Activated T-cell treated with anti-CD3 and anti-CD28 coated beads, Interleukin-2, amount 50 U/mL, for 1 hour (primary cell): ENCODE data around the gene HGD.
"Not testable (repeated sequence)": the region's sequence is repeated elsewhere in the genome, so short reads cannot be mapped to it uniquely, and the experiment has no call there.

Source experiments
- DNase-seq: peaks from one replicate; pipeline ENCODE4 v3.0.0-alpha.2; 2020

Gene HGD

DNA sequence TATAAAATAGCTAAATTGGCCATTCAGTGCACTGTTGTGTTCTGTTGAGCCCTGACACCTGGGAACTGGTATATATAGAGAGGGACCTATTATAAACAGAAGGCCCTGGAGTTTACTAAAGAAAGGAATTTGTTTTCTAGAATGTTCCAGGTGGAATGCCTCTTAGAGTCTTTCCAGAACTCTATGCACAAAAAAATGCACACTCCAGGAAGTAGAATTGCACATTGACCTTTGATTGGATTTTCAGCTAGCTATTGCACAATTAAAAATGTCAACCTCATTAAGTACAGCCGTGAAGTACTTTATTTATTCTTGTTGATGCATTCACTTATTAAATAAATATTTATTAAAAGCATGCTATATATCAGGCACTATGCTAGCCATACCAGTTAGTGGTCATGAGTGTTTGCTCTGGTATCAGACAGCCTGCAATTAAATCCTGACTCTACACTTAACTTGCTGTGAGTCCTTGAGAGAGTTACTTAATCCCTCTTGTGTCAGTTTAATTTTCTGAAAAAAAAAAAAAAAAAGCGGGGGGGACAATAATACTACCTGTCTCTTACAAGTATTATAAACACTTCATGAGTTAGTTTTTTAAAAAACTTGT is 45.1 kb downstream of the HGD start:
- no peak for DNase-seq

DNA sequence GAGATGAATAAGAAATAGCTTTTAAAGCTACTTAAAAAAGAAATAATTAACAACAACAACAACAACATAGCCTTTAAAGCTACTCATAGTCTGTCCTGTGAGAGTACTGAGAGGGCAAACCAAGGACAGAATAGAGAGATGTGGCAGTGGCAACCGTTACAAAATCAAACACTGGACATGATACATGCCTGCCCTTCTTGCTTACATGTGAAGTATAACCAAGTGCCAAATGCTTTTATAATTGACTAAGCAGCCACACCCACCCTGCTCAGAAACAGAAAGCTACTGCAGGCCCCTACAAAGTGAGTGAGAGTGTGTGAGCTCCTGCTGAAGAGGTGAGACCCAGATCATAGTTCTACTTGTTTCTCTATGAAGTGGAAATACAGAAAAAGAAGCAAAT is 47.5 kb downstream of the HGD start:
- DNase-seq: no peak

DNA sequence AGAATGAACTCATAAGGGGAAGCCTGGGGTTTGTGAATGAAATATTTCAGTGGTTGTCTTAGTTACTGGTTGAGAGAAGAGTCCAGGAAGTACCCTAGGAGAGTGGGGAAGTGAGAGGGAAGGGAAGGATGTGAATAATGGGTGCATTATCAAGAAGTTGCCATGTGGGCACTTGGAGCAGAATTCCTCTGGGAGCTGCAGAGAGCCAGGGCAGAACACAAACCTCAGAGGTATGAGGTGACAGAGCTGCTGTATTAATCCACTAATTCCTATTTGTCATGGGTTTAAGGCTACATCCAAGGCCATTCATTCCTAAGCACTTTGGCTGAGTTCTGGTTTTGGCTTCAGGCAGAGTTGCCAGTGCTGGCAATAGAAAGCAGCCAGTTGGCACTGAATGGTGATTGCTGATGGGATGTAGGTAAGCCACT is 56.9 kb downstream of the HGD start:
- DNase-seq: no peak

DNA sequence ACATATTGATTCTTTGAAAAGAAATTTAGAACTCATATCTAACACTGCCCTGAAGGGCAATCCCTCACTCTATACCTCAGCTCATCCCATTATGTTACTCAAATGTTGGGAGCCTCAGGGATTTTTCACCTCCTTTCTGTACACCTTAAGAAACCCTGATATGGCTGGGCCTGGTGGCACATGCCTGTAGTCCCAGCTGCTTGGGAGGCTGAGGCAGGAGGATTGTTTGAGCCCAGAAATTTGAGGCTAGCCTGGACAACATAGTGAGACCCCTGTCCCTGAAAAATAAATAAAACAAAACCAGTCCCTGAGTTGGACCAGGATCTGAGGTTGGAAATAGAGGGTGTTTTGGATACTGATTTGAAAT is 58.3 kb downstream of the HGD start:
- no peak for DNase-seq

DNA sequence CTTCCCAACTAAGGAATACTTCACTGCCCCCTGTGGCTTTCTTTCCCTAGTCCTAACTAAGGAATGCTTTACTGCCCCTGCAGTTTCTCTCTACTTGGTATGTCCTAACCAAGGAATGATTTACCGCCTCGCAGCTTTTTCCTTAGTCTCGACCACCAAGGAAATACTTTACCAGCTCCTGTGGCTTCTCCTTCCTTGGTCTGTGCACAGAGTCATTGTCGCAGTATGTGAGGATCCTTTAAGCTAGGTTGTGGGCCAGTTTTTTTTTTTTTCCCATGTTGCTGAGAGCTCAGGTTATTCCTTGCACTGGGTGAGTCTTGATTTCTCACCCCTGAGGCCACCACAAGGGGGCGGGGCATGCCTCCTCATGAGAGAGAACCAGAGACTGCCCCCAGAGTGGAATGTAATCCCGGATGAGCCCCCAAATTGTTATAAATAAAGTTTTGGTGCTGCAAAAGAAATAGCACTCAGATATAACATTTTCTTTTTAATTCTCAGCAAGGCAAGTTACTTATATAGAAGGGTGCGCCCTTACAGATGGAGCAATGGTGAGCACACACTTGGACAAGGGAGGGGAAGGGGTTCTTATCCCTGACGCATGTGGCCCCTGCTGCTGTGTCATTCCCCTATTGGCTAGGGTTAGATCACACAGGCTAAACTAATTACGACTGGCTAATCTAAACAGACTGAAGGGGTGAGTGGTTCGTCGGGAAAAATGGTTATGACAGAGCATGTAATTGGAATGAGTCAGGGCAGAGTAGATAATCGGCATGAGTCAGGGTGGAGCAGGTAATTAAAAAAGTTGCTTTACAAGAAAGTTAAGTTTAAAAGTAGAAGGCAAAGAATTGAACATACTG is 58.9 kb downstream of the HGD start:
- no peak for DNase-seq

DNA sequence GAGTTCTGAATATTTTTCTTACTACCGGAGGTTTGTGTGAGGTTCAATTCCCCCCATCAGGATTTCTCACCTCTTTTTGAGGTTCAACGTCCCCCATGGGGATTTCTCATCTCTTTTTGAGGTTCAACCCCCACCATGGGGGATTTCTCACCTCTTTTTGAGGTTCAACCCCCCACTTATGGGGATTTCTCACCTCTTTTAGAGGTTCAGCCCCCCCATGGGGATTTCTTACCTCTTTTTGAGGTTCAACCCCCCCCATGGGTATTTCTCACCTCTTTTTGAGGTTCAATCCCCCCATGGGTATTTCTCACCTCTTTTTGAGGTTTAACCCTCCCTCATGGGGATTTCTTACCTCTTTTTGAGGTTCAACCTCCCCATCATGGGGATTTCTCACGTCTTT is 59.6 kb downstream of the HGD start:
- DNase-seq: no peak

DNA sequence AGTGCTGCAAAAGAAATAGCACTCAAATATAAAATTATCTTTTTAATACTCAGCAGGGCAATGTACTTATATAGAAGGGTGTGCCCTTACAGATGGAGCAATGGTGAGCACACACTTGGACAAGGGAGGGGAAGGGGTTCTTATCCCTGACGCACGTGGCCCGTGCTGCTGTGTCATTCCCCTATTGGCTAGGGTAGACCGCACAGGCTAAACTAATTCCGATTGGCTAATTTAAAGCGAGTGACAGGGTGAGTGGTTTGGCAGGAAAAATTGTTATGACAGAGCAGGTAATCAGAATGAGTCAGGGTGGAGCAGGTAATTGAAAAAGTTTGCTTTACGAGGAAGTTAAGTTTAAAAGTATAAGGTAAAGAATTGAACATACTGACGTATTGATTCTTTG is 65.3 kb downstream of the HGD start:
- not testable (repeated sequence) for DNase-seq

DNA sequence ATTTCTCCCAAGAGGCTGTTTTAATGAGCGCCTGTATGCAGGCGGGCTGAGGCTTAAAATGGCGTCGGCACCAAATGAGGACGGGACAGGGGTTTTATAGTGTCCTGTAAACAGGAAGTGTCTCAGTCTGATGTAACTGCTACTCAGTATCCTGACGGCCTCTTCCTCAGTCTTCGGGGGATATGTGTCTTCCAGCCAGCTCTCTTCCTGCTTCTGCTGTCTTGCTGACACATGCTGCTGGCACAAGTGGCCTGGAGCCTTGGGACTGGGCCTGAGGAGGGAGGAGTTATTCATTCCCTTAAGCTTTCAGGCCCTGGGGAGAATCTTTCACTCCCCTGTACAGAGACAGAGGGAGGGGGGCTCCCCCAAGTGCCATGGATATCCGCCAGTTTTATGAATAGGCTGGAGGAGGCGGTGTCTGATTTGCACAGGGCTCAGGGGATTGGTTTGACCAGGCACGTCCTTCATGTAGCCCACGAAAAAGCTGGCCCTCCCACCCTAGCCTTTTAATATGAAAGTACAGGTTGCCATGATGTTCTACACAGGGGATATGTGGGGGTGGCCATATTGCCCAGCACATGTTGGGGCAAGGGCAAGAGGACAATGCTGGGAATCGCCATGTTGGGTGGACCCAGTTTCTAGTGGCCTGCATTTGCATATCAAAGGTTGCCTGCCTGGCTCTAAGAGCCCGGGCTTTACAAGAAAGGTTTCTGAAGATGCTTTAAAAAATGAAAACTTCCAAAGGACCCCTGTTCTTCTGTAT is 66.0 kb downstream of the HGD start:
- no peak for DNase-seq

DNA sequence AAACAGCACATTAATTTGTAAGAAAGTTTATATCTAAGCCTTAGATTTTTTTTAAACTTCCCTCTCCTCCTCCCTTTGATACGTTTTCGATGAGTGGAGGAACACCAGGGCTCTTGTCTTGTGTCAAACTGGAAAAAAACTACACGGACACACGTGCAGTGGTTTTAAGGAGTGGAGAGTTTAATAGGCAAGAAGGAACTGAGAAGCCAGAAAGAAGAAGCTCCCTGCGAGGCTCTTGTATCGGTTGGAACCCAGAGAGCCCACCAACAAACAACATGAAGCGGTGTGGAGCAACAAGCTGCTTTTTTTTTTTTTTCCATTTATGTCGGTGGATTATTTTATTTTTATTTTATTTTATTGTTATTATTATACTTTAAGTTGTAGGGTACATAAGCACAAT is 67.3 kb downstream of the HGD start:
- no peak for DNase-seq

DNA sequence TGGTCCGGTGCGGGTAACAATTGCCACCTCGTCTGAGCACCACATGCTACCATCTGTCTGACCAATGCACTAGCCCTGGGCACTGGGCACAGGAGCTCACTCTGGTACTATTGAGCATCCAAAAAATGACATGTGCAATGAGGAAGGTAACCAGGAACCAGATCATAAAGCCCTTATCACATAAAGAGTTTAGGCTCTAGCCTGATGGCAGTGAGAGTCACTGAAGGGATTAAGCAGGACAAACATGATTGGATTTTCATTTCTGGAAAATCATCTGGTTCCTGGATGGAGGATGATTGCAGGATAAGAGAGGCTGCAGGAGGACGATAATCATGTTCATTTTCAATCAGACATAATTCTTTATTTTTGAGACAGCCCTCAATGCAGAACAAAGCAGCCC is 73.5 kb downstream of the HGD start:
- DNase-seq: no peak

DNA sequence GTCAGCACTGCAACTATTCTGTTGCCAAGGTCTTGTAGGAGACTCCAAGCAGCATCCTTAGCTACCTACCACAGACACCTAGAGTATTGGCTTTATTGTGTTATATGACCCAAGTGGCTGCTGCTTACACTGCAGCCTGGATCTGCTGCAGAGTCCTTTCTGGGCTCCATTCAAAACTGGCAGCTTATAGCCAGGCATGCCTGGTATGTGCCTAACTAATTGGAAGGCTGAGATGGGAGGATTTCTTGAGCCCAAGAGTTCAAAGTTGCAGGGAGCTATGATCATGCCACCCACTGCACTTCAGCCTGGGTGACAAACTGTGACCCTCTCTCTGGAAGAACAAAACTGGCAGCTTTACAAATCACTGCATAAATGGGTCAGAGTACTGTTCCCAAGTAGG is 77.3 kb downstream of the HGD start:
- no peak for DNase-seq

DNA sequence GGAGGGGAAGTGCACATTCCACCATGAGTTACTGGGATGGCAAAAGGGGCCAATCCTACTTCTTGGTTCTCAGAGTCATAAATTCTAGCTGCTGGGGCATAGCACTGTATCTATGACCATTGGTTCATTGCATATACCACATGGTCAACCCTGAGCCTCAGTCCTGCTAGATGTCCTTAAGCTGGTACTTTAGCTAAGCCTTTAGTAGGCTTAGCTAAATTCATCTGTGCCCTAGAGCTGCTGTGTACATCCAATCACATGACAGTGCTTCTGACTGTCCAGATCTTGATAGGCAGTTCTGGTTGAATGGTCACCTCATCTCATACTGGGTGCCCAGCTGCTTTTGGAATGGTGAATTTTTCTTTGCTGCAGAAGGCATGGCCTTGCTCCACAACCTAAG is 77.7 kb downstream of the HGD start:
- no peak for DNase-seq

DNA sequence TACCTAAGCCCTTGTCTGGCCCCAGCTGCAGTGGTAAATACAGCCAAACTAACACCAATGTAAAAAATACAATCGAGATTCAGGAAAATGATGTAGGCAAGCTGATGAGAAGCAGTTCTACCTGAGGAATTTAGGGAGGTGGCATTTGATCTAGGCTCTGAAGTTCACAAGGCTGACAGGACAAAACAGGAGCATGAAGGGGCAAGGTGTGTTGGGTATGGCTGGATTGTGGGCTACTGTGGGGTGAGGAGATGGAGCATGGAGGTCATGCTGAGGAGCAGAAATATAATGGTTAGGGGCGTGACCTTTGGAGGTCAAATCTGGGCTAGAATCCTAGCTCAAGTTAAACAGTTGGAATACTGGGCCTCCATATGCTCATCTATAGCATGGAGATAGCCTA is 79.4 kb downstream of the HGD start:
- no peak for DNase-seq

DNA sequence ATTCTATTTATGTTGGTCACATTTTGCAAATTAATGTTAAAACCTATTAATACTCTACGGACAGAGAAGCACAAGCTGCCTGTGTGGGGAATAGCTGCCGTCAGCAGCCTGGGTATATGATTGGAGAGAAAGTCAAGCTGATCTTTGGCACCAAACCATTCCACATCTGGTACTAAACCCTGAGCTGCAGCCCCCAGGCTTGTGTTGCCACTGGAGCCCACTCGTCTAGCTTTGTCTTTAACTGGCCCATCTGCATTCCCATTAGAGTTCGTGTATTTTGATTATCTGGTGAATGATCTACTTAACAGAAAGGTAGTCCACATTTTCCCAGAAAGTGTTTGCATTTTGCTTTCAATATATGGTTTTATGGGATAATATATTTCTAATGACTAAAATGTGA is 80.5 kb downstream of the HGD start:
- no peak for DNase-seq

DNA sequence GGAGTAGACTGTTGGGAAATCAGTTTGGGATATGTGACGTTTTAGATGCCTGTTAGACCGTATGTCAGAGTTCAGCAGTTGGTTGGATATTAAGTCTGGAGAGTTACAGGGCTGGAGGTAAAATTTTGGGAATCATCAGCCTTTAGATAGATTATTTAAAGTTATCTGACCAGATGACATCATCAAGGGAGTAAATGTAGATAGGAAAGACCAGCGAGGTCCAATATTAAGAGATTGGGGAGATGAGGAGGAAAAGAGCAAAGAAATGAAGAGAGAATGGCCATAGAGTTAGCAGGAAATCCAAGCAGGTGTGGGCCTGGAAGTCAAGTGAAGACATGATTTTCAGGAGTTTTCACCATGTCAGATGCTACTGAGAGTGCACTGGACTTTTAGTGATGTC is 82.8 kb downstream of the HGD start:
- no peak for DNase-seq

DNA sequence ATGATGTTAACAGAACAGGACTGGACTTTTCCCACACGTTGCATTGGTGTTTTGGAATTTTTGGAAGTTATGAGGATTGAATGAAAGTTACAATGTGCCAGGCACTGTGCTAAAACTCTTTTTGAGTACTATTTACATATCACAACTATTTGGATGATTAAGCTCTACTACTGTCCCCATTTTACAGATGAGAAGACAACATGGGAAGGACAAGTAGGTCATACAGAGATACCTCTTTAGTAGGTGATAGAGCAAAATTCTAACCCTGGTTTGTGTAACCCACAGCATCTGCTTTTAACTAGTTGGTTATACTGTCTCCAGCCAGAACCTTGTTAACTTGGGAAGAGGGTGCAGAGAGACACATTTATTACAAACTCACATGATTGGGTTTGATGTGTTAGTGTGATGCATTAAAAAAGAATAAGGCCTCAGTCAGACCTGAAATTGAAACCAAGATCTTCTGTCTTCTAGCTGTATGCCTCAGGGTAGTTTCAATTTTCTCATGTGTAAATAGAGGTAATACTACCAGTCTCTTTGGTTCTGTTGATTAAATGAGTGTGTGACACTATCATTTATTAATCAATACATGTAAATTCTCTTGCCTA is 84.5 kb downstream of the HGD start:
- no peak for DNase-seq

DNA sequence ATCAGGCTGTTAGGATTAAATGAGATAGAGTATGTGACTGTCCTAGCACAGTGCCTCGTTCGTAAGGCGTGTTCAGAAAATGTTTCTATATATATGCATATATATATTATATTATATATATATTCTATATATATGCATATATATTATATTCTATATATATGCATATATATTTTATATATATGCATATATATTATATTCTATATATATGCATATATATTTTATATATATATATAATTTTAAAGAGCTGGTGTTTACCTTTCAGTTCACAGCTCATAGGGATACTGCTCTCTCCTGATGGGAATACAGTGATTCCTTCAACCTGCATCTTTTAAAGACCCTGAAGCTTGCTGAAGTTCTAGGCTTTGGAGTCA is 85.2 kb downstream of the HGD start:
- no peak for DNase-seq

DNA sequence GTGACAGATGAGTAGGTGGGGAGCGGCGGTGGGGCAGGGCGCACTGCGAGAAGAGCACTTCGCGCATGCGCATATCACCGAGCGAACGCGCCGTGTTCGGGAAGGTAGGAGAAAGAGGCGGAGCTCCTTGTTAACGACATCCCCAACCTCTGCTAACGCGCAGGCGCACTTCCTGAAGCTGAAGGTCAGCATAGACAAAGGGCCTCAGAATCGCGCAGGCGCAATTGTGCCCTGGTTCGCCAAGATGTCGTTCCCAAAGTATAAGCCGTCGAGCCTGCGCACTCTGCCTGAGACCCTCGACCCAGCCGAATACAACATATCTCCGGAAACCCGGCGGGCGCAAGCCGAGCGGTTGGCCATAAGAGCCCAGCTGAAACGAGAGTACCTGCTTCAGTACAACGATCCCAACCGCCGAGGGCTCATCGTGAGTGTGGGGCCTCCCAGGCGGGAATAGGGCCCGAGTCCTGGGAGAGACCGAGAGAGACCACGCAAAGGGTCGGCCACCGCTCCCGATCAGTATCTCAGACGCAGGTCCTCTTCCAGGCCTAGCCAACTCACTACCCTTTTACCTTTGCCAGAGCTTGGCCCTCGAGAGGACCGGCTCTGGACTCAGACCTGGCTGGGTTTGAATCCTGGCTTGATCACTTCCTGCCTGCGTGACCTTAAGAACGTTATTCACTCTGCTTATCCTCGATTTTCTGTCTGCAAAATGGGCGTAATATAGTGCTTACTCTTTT is 85.8 kb downstream of the HGD start, which contains the start of gene NDUFB4:
NDUFB4 (plus strand) TSS at position 221 of the 737 bp plus-strand sequence; CDS start at position 245, 24 bp downstream.
- peak; percentile 92 for DNase-seq

DNA sequence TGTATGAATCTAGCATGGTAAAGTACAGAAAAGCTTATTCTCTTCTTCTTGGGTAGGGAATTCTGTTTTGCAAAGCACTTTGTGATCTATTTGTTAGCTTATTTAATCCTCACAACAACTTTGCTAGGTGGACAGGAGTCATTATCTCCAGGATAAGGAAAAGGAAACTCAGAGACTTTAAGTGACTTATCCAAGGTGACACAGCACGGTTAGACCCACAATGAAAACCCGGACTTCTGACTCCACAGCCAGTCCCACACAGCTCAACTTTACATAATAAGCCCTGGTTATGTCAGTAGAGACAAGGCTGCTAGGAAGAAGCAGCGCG is 86.3 kb downstream of the HGD start:
- DNase-seq: no peak

DNA sequence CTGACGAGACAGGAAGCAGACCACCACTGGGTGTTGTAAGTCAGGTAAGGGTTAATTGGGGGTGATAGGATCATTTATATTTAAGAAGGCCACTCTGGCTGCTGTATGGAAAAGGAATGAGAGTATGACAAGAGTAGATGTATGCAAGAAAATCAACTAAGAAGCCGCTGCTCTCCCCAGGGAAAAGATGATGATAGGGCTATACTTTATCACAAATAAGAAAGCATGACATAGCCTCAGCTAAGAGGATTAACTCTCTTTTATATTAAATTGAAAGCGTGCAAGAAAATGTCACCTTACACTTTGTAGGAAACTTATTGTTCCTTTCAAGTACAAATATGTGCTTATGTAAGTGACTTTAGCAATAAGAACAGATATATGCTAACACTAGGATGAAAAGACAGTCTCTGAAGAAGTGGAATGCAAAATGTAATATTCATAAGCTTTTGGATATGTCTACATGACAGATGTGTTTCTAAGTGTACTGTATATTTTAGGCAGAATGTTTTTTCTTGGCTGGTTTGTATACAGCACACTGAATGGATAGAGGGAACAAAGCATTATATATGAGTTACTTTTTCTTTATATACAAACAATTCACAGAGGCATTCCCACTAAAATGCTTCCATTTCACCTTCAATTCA is 94.6 kb downstream of the HGD start:
- no peak for DNase-seq
